ENCODE results near the gene CCDC184.
"Not testable (repeated sequence)": the region's sequence is repeated elsewhere in the genome, so short reads cannot be mapped to it uniquely, and the experiment has no call there.

Gene CCDC184

DNA sequence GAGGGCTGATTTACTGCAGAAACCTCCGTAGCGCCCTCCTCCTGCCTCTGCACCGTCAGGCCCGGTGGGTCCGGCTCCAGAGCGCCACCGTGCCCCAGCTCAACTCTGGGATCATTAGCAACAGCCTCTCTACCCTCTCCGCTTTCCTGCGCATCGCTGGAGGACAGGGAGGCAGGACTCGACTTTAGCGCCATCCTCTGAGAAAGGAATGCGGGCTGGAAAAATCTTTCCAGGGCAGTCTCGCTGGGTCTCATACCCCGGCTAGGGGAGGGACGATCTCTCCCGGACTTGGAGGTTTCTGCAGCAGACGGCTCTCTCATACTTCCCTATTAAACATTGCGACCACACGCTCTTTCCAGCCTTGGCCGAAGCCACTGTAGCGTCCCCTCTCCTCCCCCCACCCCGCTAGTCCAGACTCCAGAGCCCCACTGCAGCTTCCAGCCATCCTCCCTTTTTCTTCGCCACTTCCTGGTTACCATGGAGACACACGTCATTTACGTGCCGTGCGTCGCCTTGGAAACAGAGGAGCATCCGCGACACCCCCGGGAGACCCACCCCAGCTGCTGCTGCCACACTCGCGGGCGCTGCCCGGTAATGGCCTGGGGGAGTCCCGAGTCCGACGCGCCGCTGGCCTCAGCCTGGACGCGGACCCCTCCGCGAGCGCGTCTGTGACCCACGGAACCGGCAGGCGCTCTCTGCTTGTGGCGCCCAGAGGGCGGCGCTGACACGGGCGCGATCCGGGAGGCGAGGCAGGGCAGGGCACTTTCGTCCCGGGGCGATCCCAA is at the start of gene CCDC184:
TSS of gene CCDC184 (plus strand) at position 554 of the 785 bp plus-strand sequence. CDS start 479 bp downstream, outside the sequence.
- peak; percentile 65 for DNase-seq (ENCODE audit: low read depth)

DNA sequence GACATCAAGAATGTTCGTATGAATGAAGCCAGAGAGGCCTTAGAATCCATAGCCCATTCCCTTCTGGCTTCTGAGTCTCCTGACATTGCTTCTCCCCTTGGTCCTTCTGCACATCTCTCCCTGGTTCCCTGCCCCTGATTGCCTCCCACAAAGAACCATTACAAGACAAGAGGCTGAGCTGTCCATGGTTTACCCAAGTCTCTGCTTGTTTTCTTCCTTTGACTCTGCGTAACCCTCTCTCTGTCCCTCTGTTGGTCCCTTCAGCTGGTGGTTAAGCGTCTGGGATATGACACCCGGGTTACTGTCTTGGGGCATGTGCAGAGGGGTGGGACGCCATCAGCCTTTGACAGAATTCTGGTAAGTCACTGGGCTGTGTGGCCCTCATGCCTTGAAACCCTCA is 48.4 kb upstream of the CCDC184 start:
- DNase-seq (ENCODE audit: low read depth) = no peak

DNA sequence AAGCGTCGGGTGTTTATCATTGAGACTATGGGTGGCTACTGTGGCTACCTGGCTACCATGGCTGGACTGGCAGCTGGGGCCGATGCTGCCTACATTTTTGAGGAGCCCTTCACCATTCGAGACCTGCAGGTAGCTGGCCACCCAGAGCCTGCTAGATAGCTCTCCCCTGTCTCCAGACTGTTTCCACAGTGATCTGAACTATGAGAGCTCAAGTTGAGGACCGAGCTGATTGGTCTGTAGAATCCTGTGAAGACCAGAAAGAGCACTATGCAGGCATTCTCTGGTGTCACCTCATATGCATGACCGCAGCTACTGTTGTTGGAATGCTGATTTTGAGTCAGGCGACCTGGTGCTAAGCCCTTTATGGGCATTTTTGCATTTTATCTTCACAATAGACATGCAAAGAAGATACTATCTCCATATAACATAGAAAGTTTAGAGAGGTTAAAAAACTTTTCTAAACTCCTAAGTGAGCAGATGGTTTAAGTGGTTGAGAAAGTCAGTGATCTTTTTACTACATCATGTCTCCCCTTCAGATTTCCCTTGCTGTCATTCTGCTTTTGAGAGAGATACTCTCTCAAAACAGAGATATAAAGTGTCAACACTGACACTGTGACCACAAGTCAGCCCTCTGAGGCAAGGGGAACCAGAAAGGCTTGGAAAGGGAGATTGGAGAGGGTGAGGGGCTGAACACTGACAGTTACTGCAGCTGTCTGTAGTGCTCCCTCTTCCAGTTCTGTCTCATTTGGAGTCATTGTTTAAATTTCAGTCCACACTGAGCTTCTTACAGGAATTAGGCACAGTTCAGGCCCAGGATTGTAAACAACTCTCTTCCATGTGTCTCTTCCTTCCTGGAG is 40.4 kb upstream of the CCDC184 start:
- DNase-seq (ENCODE audit: low read depth) = no peak

DNA sequence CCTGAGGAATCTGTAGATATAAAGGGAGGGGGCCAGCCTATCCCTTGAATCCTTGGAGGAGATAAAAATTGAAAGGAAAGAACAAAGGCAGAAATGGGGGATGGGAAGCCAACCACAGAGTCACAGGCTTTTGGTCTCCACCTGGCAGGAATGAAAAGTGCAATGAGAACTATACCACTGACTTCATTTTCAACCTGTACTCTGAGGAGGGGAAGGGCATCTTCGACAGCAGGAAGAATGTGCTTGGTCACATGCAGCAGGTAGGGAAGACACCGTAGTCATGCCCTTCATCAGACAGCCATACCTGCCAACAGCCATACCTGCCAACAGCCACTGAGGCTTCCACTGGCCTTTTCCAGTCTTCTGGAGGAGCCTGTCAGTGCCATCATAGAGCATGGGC is 39.5 kb upstream of the CCDC184 start:
- no peak for DNase-seq (ENCODE audit: low read depth)

DNA sequence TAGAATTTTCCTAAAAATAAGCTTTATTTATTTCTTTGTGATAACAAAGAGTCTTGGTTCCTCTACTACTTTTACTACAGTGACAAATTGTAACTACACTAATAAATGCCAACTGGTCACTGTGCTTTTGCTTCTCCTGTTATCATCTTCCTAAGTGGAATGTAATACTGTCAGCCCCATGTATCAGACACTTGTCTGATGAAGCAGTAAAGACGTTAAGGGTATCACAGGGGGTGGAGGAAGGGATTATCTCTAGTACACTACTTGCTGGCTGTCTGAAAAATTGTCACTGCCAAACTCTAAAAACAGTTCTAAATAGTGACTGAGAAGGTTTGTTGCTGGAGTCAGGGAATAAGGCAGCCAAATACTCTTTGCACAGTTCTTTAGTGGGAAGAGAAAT is 37.5 kb upstream of the CCDC184 start:
- DNase-seq (ENCODE audit: low read depth) = no peak

DNA sequence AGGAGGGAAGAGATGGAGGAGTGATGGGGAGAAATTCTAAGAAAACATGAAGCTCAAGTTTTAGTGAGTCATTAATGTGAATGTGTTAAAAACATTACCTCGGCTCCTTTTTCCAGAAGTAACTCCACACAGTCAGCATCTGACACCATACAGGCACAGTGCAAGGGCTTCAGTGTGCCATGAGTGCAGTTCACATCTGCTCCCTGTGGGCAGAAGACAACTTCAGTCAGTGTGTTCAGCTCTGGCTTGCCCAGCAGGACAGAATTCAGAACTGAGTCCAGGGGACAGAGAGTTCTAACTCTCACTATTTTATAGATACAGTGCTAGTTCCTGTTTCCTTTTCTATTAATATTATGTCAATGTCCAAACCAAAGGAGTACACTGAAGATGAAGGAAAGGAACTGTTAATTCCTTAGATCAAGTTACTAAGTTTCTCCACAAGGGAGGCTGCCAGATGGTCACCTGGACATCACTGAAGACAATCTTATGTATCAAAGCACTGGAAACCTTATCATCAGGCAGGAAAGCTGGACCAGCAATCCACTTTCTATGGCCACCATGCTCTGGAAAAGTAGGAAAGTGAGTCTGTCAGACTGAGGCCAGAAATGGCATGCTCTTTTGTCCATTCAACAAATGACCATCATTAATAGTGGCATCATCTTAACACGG is 32.2 kb upstream of the CCDC184 start:
- no peak for DNase-seq (ENCODE audit: low read depth)

DNA sequence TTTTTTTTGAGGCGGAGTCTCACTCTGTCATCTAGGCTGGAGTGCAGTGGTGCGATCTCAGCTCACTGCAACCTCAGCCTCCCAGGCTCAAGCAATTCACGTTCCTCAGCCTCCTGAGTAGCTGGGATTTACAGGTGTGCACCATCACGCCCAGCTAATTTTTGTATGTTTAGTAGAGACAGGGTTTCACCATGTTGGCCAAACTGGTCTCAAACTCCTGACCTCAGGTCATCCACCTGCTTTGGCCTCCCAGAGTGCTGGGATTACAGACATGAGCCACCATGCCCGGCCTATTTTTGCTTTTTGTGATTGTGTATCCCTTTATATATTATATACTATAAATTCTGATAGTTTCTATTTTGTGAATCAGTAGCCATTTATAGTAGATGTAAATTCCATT is 27.7 kb upstream of the CCDC184 start:
- DNase-seq (ENCODE audit: low read depth) = not testable (repeated sequence)

DNA sequence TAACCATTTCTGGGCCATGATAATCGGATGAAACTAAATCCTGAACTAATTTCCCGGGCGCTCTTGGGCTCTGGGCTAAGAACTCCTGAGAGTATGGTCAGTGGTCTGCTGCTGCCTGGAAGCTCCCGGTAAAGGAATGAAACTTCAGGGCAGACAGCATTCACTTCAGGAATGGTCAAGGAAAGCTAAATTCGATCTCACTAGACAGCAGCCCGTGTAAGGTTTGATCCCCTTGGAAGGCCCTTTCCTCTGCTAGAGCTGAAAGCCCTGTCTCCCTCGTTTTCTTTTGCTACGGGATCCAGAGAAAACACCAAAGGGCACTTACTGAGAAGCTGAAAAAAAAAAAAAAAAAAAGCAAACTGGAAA is 26.8 kb upstream of the CCDC184 start:
- no peak for DNase-seq (ENCODE audit: low read depth)

DNA sequence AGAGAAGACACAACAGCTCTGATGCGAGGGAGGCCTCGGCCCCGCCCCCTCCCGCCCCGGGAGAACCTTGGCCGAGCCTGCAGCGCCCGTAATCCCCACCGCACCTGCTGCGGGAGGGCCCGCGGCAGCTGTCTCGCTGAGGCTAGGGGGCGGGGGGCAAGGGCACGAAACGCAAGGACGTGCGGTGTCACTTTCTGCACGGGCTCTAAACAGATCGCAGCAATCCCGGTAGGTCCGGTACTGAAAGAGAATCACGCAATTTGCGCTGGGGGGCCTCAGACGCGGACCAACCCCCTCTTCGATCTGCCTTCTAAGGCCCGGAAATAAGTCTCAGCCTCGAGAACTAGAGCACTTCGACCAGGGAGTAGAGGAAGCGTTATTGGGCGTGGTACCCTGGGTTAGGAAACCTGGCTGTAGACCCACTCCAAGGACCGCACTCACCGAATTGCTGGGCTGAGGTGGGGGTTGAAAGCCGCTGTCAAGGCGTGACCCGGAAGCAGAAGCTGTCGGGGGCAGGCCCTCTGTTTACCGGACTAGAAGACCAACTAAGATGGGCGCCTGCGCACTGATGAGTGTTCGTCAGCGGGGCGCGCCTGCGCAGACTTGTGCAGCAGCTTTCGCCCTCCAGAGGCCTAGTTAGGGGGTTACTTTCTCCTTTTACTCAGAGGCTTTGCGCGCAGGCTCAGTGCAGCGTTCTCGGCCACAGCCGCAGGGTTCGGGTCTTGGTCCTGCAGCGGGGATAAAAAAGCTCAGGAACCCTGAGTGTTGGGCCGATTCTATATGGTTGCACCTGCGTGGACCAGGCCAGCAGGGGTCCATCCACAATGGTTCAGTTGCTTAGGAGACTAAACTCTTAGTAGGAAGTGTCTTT is 26.2 kb upstream of the CCDC184 start, which contains the start of gene ASB8:
TSS of gene ASB8 (minus strand) at position 498 of the 871 bp plus-strand sequence. CDS start 4,019 bp downstream, outside the sequence.
- peak; percentile 98 for DNase-seq (ENCODE audit: low read depth)

DNA sequence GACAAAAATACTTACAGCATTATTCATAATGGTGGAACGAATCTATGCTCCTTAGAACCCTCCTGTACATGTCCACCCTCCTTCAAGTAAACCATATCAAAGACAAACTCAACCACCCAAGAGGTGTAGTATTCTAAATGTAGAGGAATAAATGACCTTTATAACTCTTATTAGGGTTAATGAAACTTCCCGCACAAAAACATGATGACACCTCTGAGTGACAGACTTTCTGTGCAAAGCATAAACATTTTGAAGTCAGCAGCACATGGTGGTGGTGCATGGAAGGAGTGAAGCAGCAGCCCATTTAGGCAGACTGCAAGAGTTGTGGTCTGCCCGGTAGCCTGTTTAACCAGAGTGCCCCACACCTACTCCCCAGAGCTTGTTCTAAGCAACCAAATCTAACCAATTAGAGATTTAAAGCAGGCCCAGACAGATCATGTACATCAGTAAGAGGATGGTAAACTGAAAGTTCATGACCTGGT is 25.5 kb upstream of the CCDC184 start:
- no peak for DNase-seq (ENCODE audit: low read depth)

DNA sequence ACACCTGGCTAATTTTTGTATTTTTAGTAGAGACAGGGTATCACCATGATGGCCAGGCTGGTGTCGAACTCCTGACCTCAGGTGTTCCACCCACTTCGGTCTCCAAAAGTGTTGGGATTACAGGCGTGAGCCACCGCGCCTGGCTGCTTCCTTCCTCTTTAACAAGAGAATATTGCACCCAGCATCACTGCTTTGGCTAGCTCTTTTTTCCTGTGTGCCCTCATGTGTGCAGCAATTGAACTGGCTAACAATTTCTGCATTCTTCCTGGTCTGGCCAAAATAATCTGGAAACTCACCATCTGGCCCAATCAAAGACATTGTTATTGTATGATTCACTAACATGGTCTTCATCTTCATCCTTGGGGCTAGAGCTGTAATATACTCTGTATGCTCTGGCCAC is 23.4 kb upstream of the CCDC184 start:
- DNase-seq (ENCODE audit: low read depth) = no peak

DNA sequence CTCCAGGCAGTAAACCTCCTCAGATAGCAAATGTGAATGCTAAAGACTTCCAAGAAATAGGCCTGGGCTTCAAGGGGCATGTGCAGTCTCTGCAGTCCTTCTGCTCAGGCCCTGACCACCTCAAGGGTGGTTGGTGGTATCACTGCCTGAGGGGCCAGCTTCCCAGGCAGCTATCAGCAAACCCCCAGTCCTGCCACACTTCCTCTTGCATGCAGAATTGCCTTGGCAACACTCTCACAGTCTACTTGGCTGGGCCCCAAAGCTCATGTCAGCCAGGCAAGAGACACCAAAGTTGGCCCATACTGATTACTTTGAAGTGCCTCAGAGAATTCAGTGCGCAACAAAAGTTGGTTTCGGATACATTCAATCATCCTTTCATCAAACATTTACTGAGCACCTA is 22.6 kb upstream of the CCDC184 start:
- no peak for DNase-seq (ENCODE audit: low read depth)

DNA sequence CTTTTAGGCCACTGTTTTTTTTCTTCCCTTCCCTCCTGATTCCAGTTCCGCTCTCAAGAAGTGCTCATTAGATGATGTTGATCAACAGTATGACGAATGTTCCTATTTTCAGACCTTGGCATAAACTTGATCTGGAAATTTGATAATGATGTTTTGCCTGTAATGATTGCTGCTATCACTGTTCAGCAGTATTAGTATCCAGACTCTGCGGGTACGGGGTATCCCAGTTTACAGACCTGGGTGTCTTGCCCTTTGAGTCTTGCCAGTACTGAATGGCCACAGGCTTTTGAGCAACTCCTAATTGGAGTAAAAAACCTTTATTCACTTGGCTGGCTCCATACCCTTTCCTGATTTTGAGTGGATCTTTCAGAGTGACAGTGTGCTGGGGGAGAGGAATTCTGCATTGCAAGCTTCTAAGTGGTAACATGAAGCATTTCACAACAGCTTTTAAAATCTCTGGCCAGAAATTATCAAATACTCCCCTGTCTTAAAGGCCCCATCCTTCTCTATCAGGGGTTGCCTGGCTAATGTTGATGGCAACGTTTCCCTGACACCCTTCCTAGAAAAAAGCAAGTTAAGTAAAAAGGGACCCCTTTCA is 20.2 kb upstream of the CCDC184 start:
- no peak for DNase-seq (ENCODE audit: low read depth)

DNA sequence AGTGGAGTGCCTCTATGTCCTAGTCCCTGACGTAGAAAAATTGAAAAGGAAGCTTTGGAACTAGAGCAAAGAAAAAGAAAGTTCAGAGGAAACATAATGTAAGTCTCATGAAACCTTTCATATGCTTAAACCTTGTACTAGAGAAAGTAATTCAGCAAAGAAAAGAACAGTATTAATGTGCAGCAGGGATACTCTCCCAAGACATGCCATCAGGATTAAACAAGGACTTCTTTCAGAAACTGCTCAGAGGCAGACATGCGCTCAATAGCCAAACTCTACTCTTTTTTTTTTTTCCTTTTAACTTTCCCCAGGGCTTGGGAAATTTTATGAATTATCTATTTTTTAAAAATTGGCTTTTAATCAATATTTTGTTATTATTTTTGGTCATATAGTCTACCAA is 19.0 kb upstream of the CCDC184 start:
- DNase-seq (ENCODE audit: low read depth) = no peak

DNA sequence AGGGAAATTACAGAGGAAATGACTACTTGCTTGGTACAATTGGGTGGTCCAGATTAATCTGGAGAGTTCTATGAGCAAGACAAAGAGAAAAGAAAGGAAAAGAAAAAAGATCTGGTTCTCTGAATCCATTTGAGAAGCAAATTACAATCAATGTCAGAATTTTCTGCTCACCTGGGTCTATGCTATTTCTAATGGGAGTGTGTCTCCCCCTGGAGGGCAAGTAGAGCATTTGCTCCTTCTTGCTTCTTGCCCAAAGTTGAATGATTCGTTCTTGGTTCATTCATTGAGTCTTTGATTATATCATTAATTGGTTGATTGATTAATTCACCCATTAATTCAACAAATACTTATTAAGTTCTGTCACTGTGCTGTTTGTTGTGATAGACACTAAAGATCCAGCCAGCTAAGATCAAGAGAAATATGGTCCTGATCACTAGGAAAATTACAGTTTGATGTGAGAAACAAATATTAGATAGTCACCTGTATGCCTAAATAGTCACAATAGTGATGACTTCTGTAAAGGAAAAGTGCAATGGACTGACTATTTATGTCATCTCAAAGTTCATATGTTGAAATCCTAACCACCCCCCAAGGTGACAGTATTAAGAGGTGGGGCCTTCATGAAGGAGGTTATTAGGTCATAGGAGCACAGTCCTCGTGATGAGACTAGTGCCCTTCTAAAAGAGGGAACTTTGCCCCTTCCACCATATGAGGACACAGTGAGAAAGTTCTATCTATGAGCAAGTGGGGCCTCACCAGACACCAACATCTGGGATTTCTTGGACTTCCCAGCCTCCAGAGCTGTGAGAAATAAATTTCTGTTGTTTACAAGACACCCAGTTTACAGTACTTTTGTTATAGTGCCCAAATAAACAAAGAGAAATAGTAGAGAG is 18.1 kb upstream of the CCDC184 start:
- DNase-seq (ENCODE audit: low read depth) = peak; percentile 40

DNA sequence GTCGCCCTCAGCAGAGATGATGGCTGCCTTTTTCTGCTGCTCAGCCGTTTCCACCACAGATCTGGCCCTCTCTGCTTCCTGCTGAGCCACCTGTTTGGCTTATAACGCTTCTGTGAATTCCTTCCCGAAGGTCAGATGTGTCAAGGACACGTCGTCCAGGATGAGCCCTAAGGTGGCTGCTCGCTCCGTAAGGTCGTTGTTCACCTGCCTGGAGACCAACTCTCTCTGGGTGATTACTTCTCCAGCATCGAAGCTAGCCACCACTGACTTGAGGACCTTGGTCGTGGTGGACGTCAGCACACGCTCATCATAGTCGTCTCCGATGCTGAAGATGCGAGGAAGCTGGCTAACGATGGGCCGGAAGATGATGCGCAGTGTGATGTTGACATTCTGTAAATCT is 14.4 kb upstream of the CCDC184 start:
- no peak for DNase-seq (ENCODE audit: low read depth)

DNA sequence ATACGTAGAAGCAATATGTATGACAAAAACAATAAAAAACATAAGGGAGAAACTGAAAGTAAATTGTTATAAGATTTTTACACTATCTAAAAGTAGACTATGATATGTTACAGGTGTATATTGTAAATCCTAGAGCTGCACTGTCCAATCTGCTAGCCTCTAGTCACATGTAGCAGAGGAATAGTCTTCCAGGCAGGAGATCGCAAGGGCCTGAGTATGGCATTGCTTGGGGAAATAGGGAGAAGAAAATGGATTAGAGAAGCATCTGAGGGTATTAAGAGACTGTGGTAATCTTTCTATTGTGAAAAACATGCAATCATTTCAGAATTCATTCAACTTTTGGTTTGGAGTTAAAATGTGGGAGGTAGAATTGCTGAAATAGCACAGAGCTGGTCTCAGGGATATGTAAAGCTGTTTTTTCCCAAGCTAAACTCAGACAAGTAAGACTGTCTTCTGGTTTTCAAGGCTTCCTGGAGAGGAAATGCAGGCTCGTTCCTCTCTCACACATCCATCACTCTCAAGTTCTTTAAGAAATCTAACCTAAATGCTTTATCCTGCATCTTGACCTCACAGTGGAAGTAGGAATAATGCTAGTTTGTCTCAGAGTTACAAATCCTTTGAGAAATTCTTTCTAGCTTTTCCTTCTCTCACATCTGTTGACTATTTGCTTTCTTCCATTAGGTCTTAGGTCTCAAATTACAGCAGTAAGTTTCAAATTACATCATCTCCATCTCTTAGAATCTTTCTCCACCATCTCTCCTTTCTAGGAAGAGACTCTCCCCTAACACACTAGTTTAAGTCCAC is 7.6 kb upstream of the CCDC184 start:
- DNase-seq (ENCODE audit: low read depth) = no peak

DNA sequence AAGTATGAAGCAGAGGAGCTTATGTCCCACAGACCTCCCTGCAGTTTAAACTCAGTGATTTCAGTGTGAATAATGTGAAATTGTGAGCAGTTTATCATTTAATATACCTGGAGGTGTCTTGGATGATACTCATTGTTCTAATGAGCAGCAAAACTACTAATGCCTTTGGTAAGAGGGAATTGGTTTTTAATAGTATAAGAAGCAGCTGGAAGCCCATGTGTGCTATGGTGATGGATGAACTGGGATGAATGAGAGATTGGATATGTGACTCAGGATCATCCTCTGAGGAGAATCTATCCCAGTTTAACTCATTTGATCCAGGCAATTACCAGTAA is 7.1 kb upstream of the CCDC184 start:
- DNase-seq (ENCODE audit: low read depth) = no peak

DNA sequence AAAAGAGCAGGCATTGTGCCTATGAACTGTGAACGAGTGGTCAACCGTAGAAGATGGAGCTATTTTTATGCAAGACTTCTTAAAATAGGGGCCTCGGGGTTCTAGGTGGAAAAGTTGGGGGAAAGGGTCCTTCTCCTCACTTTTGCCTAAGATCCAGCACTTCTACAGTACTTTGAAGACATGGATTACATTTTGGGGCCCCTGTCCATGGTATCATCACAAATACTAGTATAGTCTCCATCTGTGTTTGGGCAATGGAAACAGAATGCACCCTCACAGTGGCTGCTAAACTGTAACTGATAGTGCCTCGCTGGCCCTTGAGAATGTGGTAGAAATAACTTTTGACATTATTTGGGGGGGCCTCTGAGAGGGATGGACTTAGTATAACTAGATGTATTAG is 5.5 kb upstream of the CCDC184 start:
- DNase-seq (ENCODE audit: low read depth) = no peak
